DND-41 (cell line): ENCODE results near the gene TBC1D13.

Experiments used
- ATAC-seq: fragments of 200-7000 bp; cut with Tn5 transposase; 3 replicates; pipeline ENCODE4 v1.9.1; 2021; ENCODE audit warnings: low read depth; ENCODE audit not compliant: insufficient read depth
- DNase-seq: peaks from one replicate; pipeline ENCODE4 v3.0.0-alpha.2; 2020
- H2AFZ ChIP-seq: 2 replicates; pipeline ENCODE4 v1.6.0; 2012; ENCODE audit warnings: low read depth, low read length
- H3K27ac ChIP-seq: 2 replicates; pipeline ENCODE4 v1.5.1; 2012; ENCODE audit warnings: low read length, inconsistent platforms
- H3K27me3 ChIP-seq: fragments of 200-600 bp; sonication (generic); 2 replicates; pipeline ENCODE4 v1.6.0; 2012; ENCODE audit warnings: low read length, mild to moderate bottlenecking, inconsistent platforms; ENCODE audit not compliant: insufficient read depth, poor library complexity
- H3K36me3 ChIP-seq: 2 replicates; pipeline ENCODE4 v1.5.1; 2012; ENCODE audit warnings: low read length, inconsistent platforms; ENCODE audit not compliant: insufficient read depth
- H3K4me1 ChIP-seq: 2 replicates; pipeline ENCODE4 v1.5.1; 2012; ENCODE audit warnings: mild to moderate bottlenecking, low read length; ENCODE audit not compliant: insufficient read depth
- H3K4me2 ChIP-seq: 2 replicates; pipeline ENCODE4 v1.6.0; 2012; ENCODE audit warnings: mild to moderate bottlenecking, moderate library complexity, low read length, inconsistent platforms; ENCODE audit not compliant: insufficient read depth
- H3K4me3 ChIP-seq, 2 experiments: fragments of 200-600 bp in 1 of 2; shearing (Covaris generic) in 1 of 2; 2 replicates each; pipeline ENCODE4 v1.5.1; 2012 to 2016; ENCODE audit warnings: inconsistent platforms in 2 of 2, low read length in 2 of 2, mild to moderate bottlenecking in 2 of 2, low read depth in 1 of 2, moderate library complexity in 1 of 2
- H3K79me2 ChIP-seq: 2 replicates; pipeline ENCODE4 v1.6.0; 2012; ENCODE audit warnings: low read length, inconsistent platforms; ENCODE audit not compliant: insufficient read depth
- H3K9ac ChIP-seq: 2 replicates; pipeline ENCODE4 v1.6.0; 2012; ENCODE audit warnings: low read depth, mild to moderate bottlenecking, inconsistent platforms, low read length, moderate library complexity
- H3K9me3 ChIP-seq: 2 replicates; pipeline ENCODE4 v1.5.1; 2012; ENCODE audit warnings: low read length, moderate library complexity, mild to moderate bottlenecking, inconsistent platforms; ENCODE audit not compliant: insufficient read depth, severe bottlenecking
- H4K20me1 ChIP-seq: 2 replicates; pipeline ENCODE4 v1.6.0; 2012; ENCODE audit warnings: low read length; ENCODE audit not compliant: insufficient read depth
- EZH2 ChIP-seq: IDR thresholded peaks from 3 replicates; pipeline ENCODE4 v1.6.1; 2012; ENCODE audit warnings: borderline replicate concordance, low read depth, mild to moderate bottlenecking, moderate library complexity, low read length, inconsistent platforms; ENCODE audit not compliant: severe bottlenecking
- TF ChIP-seq, protein P1 (sequence below): IDR thresholded peaks from 2 replicates; pipeline ENCODE4 v1.5.1; 2012; ENCODE audit warnings: borderline replicate concordance, low read length, moderate library complexity, mild to moderate bottlenecking; ENCODE audit not compliant: poor library complexity, severe bottlenecking; ENCODE audit errors: extremely low read depth

Gene TBC1D13

DNA sequence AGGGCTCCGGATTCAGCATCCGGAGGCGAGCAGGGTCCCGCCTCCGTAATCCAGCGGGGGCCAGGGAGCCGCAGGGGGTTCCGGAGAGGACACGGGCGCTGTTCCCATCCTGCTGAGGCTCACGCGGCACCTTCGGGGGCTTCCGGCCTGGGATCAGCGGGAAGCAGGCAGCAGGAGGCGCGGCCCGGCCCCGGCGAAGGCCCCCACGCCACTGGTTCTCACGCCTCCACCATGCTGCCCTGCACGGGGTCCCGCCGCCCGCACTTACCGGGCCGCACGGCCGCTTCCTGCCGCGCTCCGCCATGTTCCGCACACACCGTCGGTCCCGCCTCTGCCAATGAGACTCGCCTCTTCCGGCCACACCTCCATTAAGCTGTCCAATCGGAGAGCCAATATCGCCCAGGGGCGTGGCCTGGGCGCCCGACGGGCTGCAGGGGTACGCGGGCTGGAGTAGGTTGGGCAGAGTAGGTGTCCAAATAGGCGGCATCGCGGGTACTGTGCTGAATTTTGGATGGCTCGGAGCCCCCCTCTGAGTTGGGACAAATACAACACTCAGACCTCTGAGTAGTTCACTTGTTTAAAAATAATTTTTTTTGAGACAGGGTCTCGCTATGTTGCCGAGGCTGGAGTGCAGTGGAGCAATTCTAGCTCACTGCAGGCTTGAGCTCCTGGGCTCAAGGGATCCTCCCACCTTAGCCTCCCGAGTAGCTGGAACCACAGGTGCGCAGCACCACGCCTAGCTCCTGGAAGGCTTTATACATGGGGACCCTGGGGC is 42.6 kb downstream of the TBC1D13 start, which contains the start of gene SPOUT1:
TSS of gene SPOUT1 (minus strand) at position 318 of the 775 bp plus-strand sequence. CDS start at position 304, 14 bp downstream.
- Histone ChIP-seq H3K27ac (peak within 1 kb of the TSS; percentile 82), H3K4me1 (peaks cover 30% of the 10 kb centered on the region), H3K9ac (peak within 1 kb of the TSS; percentile 87), H3K36me3 (peaks cover 48% of the 10 kb centered on the region), H3K4me2 (peak within 1 kb of the TSS; percentile 88), H3K79me2 (peaks cover 23% of the 10 kb centered on the region), H4K20me1 (no peaks in the 10 kb centered on the region), H3K9me3 (no peaks in the 10 kb centered on the region), H3K4me3 (peak within 1 kb of the TSS; percentile 74 to 91), H2AFZ (peak within 1 kb of the TSS; percentile 87), H3K27me3 (no peaks in the 10 kb centered on the region)
- TF ChIP-seq, protein P1, sequence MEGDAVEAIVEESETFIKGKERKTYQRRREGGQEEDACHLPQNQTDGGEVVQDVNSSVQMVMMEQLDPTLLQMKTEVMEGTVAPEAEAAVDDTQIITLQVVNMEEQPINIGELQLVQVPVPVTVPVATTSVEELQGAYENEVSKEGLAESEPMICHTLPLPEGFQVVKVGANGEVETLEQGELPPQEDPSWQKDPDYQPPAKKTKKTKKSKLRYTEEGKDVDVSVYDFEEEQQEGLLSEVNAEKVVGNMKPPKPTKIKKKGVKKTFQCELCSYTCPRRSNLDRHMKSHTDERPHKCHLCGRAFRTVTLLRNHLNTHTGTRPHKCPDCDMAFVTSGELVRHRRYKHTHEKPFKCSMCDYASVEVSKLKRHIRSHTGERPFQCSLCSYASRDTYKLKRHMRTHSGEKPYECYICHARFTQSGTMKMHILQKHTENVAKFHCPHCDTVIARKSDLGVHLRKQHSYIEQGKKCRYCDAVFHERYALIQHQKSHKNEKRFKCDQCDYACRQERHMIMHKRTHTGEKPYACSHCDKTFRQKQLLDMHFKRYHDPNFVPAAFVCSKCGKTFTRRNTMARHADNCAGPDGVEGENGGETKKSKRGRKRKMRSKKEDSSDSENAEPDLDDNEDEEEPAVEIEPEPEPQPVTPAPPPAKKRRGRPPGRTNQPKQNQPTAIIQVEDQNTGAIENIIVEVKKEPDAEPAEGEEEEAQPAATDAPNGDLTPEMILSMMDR: no peak
- no peak for TF ChIP-seq EZH2
- ATAC-seq (peak; percentile 96), DNase-seq (peak; percentile 95)

DNA sequence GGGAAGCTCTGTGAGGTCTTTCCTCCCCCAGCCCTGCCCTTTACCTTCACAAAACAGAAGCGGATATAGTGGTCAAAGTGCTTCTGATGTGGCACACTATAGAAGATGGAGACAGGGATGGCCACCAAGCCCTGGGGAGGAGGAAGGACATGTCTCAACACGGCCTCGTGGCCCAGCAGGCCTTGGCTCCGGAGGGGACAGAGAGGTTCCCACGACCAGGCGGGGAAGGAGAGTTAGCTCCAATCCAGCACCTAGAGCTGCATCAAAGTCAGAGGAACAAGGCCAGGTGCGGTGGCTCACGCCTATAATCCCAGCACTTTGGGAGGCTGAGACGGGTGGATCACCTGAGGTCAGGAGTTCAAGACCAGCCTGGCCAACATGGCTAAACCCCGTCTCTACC is 46.6 kb downstream of the TBC1D13 start:
- peaks cover 8% of the 10 kb centered on the region for H3K79me2 ChIP-seq
- TF ChIP-seq, protein P1: no peak
- no peak for TF ChIP-seq EZH2
- no peak for DNase-seq
- no peak for ATAC-seq
- no peak overlapping the region for H3K27ac ChIP-seq
- H3K27me3 ChIP-seq: no peaks in the 10 kb centered on the region
- no peaks in the 10 kb centered on the region for H3K9me3 ChIP-seq
- H3K4me1 ChIP-seq: peaks cover 13% of the 10 kb centered on the region
- H3K4me2 ChIP-seq: no peak overlapping the region
- H3K36me3 ChIP-seq: peaks cover 15% of the 10 kb centered on the region
- H2AFZ ChIP-seq: no peak overlapping the region
- no peak overlapping the region for H3K9ac ChIP-seq
- H4K20me1 ChIP-seq: no peaks in the 10 kb centered on the region
- H3K4me3 ChIP-seq: no peak overlapping the region

DNA sequence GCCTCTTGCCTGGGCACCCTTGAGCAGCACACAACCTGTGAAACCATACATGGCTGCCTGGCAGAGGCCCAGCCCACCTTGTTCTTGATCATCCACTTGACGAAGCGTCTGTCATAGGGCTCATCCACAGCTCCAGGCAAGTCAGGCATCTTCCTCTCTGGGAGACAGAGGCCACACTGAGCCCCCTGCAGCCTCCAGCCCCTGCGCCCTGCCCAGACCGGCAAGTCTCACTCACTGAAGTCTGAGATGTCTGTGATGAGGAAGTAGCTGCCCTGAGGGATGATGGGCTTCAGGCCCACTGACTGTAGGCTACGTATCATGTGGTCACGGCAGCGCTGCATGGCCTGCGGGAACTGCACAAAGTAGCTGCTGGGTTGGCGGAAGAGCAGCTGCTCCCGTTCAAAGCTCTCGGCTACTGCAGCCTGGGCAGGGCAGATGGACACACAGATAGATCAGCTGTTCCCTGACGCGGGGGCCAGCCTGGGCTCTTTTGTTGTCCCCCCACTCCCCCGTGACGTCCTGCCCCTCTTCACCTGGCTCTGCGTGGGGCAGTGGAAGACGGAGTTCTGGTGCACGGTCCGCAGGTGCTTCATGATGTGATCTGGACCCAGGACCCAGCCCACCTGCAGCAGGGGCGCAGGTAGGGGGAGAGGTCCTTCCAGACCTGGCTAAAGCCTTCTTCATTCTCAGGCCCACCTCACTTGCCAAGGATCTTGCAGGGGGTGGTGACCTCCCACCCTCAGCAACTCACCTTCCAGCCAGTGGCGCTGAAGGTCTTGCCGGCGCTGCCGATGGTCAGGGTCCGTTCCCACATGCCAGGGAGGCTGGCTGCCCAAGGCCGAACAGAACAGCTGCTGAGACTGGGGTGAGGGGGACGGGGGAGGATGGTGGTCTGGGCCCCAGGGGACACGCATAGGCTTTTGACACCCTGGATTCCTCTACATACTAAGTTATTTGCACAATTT is 48.5 kb downstream of the TBC1D13 start:
- TF ChIP-seq, protein P1: no peak
- TF ChIP-seq EZH2: no peak
- no peak overlapping the region for H3K27ac ChIP-seq
- no peak overlapping the region for H3K4me3 ChIP-seq
- H3K4me2 ChIP-seq: no peak overlapping the region
- H3K9ac ChIP-seq: no peak overlapping the region
- H3K4me1 ChIP-seq: peaks cover 1% of the 10 kb centered on the region; the same call in 1 of the 2 replicates
- no peaks in the 10 kb centered on the region for H3K79me2 ChIP-seq
- H3K27me3 ChIP-seq: no peaks in the 10 kb centered on the region
- ATAC-seq (no peak), DNase-seq (no peak)
- H3K36me3 ChIP-seq: peaks cover 15% of the 10 kb centered on the region; the same call in 1 of the 2 replicates
- H3K9me3 ChIP-seq: no peaks in the 10 kb centered on the region
- no peaks in the 10 kb centered on the region for H4K20me1 ChIP-seq
- no peak overlapping the region for H2AFZ ChIP-seq
